ENCODE results near the gene PLEKHB1.

GRCh38 chr11:73660497-73661034 lies 14.2 kb downstream of the PLEKHB1 start:
- TF ChIP-seq CTCF (IDR thresholded peaks at IDR 0.05) (no peak), POLR2A (IDR thresholded peaks at IDR 0.05) (no peak)

Data from heart left ventricle (tissue), 13 donors.